GF-D8 (cell line): ENCODE measurements around the gene CPLANE1.
"Not testable (repeated sequence)": the region's sequence is repeated elsewhere in the genome, so short reads cannot be mapped to it uniquely, and the experiment has no call there.

Experiments
- DNase-seq: peaks from one replicate; lab custom pipeline; 2025; lab: John Stamatoyannopoulos, UW

Gene CPLANE1

GRCh38 chr5:37248970-37249814 is at the start of gene CPLANE1:
Gene CPLANE1 (minus strand): TSS chr5:37249376. CDS start chr5:37247698, 1,678 bp downstream.
- peak; percentile 25 for DNase-seq

- not testable (repeated sequence) for DNase-seq
These were observed 47.1 kb upstream of the CPLANE1 start for GRCh38 chr5:37296313-37296712.

- DNase-seq, result no peak
These were observed 34.1 kb upstream of the CPLANE1 start for GRCh38 chr5:37283214-37283820.

GRCh38 chr5:37275511-37275910 is 26.3 kb upstream of the CPLANE1 start:
- DNase-seq, result no peak

- no peak for DNase-seq
These were observed 23.3 kb upstream of the CPLANE1 start for GRCh38 chr5:37272511-37272910.

GRCh38 chr5:37268100-37268499 is 18.9 kb upstream of the CPLANE1 start:
- DNase-seq, result not testable (repeated sequence)

GRCh38 chr5:37255774-37256358 is 6.7 kb upstream of the CPLANE1 start:
- no peak for DNase-seq

- no peak for DNase-seq
These were observed 5.4 kb upstream of the CPLANE1 start for GRCh38 chr5:37254581-37254980.

GRCh38 chr5:37251665-37252064 is 2.5 kb upstream of the CPLANE1 start:
- DNase-seq, result no peak

GRCh38 chr5:37249815-37250164 is 614 bp upstream of the CPLANE1 start:
- no peak for DNase-seq

- DNase-seq, result no peak
These were observed 681 bp downstream of the CPLANE1 start for GRCh38 chr5:37248421-37248969.

- DNase-seq, result no peak
These were observed 1.7 kb downstream of the CPLANE1 start for GRCh38 chr5:37247496-37247895.

GRCh38 chr5:37247036-37247435 is 2.1 kb downstream of the CPLANE1 start:
- no peak for DNase-seq

- no peak for DNase-seq
These were observed 14.9 kb downstream of the CPLANE1 start for GRCh38 chr5:37234288-37234687.

- no peak for DNase-seq
These were observed 22.8 kb downstream of the CPLANE1 start for GRCh38 chr5:37226377-37226776.

GRCh38 chr5:37222181-37222580 is 27.0 kb downstream of the CPLANE1 start:
- no peak for DNase-seq

- DNase-seq, result not testable (repeated sequence)
These were observed 28.8 kb downstream of the CPLANE1 start for GRCh38 chr5:37220426-37220825.

- not testable (repeated sequence) for DNase-seq
These were observed 29.8 kb downstream of the CPLANE1 start for GRCh38 chr5:37219384-37219783.

GRCh38 chr5:37217976-37218375 is 31.2 kb downstream of the CPLANE1 start:
- DNase-seq, result no peak

- no peak for DNase-seq
These were observed 34.6 kb downstream of the CPLANE1 start for GRCh38 chr5:37214550-37214949.

GRCh38 chr5:37212096-37212495 is 37.1 kb downstream of the CPLANE1 start:
- DNase-seq, result no peak

GRCh38 chr5:37211661-37212060 is 37.5 kb downstream of the CPLANE1 start:
- no peak for DNase-seq
